ENCODE data around the gene SEMA6A. TPM values are rescaled to one million over a fixed set of nuclear protein-coding genes. Genes with fewer than 3 reads are reported as not detected.

SEMA6A gene
- total RNA-seq, 1 donor from 2014 or later = 84.2 TPM

- no peaks in the 10 kb centered on the region for H3K9me3 Mint-ChIP-seq
- H3K4me1 Mint-ChIP-seq (ENCODE audit: unreplicated experiment) = peaks cover 56% of the 10 kb centered on the region
- H3K27ac Mint-ChIP-seq = peak overlapping the region; percentile 17
- TF ChIP-seq CTCF (conservative IDR thresholded peaks at IDR 0.05) = no peak
- H3K36me3 Mint-ChIP-seq = peaks cover 23% of the 10 kb centered on the region
- DNase-seq (ENCODE audit: extremely low spot score, unreplicated experiment) = no peak
- H3K4me3 Mint-ChIP-seq = peak overlapping the region; percentile 29
- no peaks in the 10 kb centered on the region for H3K27me3 Mint-ChIP-seq
Measured at GRCh38 chr5:116507051-116507537, 67.5 kb downstream of the SEMA6A start.

- Mint-ChIP-seq H3K4me1 (ENCODE audit: unreplicated experiment) (peaks cover 60% of the 10 kb centered on the region), H3K27ac (peak overlapping the region; percentile 17), H3K4me3 (peak overlapping the region; percentile 29), H3K9me3 (no peaks in the 10 kb centered on the region), H3K36me3 (peaks cover 25% of the 10 kb centered on the region), H3K27me3 (no peaks in the 10 kb centered on the region)
- DNase-seq (ENCODE audit: extremely low spot score, unreplicated experiment) = no peak
- TF ChIP-seq CTCF (conservative IDR thresholded peaks at IDR 0.05) = no peak
Measured at GRCh38 chr5:116506488-116506887, 68.1 kb downstream of the SEMA6A start.

GRCh38 chr5:116504593-116505166 is 69.9 kb downstream of the SEMA6A start:
- no peaks in the 10 kb centered on the region for H3K9me3 Mint-ChIP-seq
- H3K36me3 Mint-ChIP-seq = peaks cover 39% of the 10 kb centered on the region
- no peak overlapping the region for H3K4me3 Mint-ChIP-seq
- H3K4me1 Mint-ChIP-seq (ENCODE audit: unreplicated experiment) = peaks cover 61% of the 10 kb centered on the region
- H3K27ac Mint-ChIP-seq = no peak overlapping the region
- H3K27me3 Mint-ChIP-seq = no peaks in the 10 kb centered on the region
- TF ChIP-seq CTCF (conservative IDR thresholded peaks at IDR 0.05) = no peak
- DNase-seq (ENCODE audit: extremely low spot score, unreplicated experiment) = no peak

GRCh38 chr5:116502616-116503015 is 72.0 kb downstream of the SEMA6A start:
- peak overlapping the region; percentile 9 for H3K4me3 Mint-ChIP-seq
- H3K4me1 Mint-ChIP-seq (ENCODE audit: unreplicated experiment) = peaks cover 61% of the 10 kb centered on the region
- no peak for DNase-seq (ENCODE audit: extremely low spot score, unreplicated experiment)
- peaks cover 37% of the 10 kb centered on the region for H3K36me3 Mint-ChIP-seq
- no peaks in the 10 kb centered on the region for H3K9me3 Mint-ChIP-seq
- no peak for TF ChIP-seq CTCF (conservative IDR thresholded peaks at IDR 0.05)
- no peaks in the 10 kb centered on the region for H3K27me3 Mint-ChIP-seq
- H3K27ac Mint-ChIP-seq = no peak overlapping the region

- H3K9me3 Mint-ChIP-seq = no peaks in the 10 kb centered on the region
- H3K4me1 Mint-ChIP-seq (ENCODE audit: unreplicated experiment) = peaks cover 61% of the 10 kb centered on the region
- H3K27me3 Mint-ChIP-seq = no peaks in the 10 kb centered on the region
- H3K27ac Mint-ChIP-seq = no peak overlapping the region
- H3K4me3 Mint-ChIP-seq = peak overlapping the region; percentile 9
- no peak for DNase-seq (ENCODE audit: extremely low spot score, unreplicated experiment)
- no peak for TF ChIP-seq CTCF (conservative IDR thresholded peaks at IDR 0.05)
- peaks cover 40% of the 10 kb centered on the region for H3K36me3 Mint-ChIP-seq
Measured at GRCh38 chr5:116502138-116502537, 72.5 kb downstream of the SEMA6A start.

Measured in type B pancreatic cell (in vitro differentiated cells).